Fibroblast of lung (primary cell): ENCODE results near the gene KLK5. TPM values are rescaled to one million over a fixed set of nuclear protein-coding genes. Genes with fewer than 3 reads are reported as not detected.
"Not testable (repeated sequence)": the region's sequence is repeated elsewhere in the genome, so short reads cannot be mapped to it uniquely, and the experiment has no call there.

ENCODE experiments used
- DNase-seq, 2 donors: peaks; one replicate each; pipeline versions ENCODE4 v3.0.0 to v3.0.0-alpha.2; 2010; ENCODE audit warnings: low read depth in 2 of 2
- H2AFZ ChIP-seq: 2 replicates; pipeline ENCODE4 v1.5.1; 2012; ENCODE audit warnings: low read length, control low read depth, inconsistent platforms
- H3K27ac ChIP-seq: 2 replicates; pipeline ENCODE4 v1.5.1; 2011; ENCODE audit warnings: low read length, control low read depth; ENCODE audit not compliant: insufficient read depth
- H3K27me3 ChIP-seq: 2 replicates; pipeline ENCODE4 v1.5.1; 2011; ENCODE audit warnings: mild to moderate bottlenecking, low read length; ENCODE audit not compliant: control insufficient read depth, insufficient read depth
- H3K36me3 ChIP-seq: 2 replicates; pipeline ENCODE4 v1.5.1; 2011; ENCODE audit warnings: low read length; ENCODE audit not compliant: control insufficient read depth, insufficient read depth
- H3K4me1 ChIP-seq: 2 replicates; pipeline ENCODE4 v1.5.1; 2011; ENCODE audit warnings: low read length; ENCODE audit not compliant: control insufficient read depth, insufficient read depth; ENCODE audit errors: extremely low read depth
- H3K4me2 ChIP-seq: 2 replicates; pipeline ENCODE4 v1.5.1; 2011; ENCODE audit warnings: low read length, control low read depth; ENCODE audit not compliant: insufficient read depth; ENCODE audit errors: extremely low read depth
- H3K4me3 ChIP-seq, 4 experiments: fragments of 200-600 bp in 1 of 4; sonication (generic) in 1 of 4; replicated peaks in 1 of 4; 2 replicates each; pipeline ENCODE4 v1.5.1; 2011 to 2016; ENCODE audit warnings: low read length in 4 of 4, low read depth in 3 of 4, mild to moderate bottlenecking in 3 of 4, control low read depth in 2 of 4, inconsistent platforms in 1 of 4, mixed read lengths in 1 of 4; ENCODE audit not compliant: insufficient read depth in 1 of 4; ENCODE audit errors: control extremely low read depth in 1 of 4
- H3K79me2 ChIP-seq: 2 replicates; pipeline ENCODE4 v1.5.1; 2012; ENCODE audit warnings: mild to moderate bottlenecking, low read length, inconsistent platforms; ENCODE audit not compliant: control insufficient read depth, insufficient read depth
- H3K9ac ChIP-seq: 2 replicates; pipeline ENCODE4 v1.5.1; 2011; ENCODE audit warnings: mild to moderate bottlenecking, low read length, control low read depth; ENCODE audit not compliant: insufficient read depth
- H3K9me3 ChIP-seq: 2 replicates; pipeline ENCODE4 v1.5.1; 2012; ENCODE audit warnings: low read depth, low read length; ENCODE audit not compliant: control insufficient read depth, insufficient read depth
- H4K20me1 ChIP-seq: 2 replicates; pipeline ENCODE4 v1.5.1; 2011; ENCODE audit warnings: low read length; ENCODE audit not compliant: control insufficient read depth, insufficient read depth; ENCODE audit errors: extremely low read depth
- EZH2 ChIP-seq: IDR thresholded peaks from 2 replicates; pipeline ENCODE4 v1.5.1; 2012; ENCODE audit warnings: low read length, control low read depth, mild to moderate bottlenecking; ENCODE audit errors: missing control alignments
- polyA plus RNA-seq, 2 donors: library from polyadenylated mRNA; depleted of rRNA in 1 of 2; stranded (reverse) in 1 of 2; unstranded in 1 of 2; fragments of >200 nt; gene quantifications; 2 replicates each; pipeline ENCODE4 v1.2.1, GENCODE V29; 2011 to 2012; ENCODE audit warnings: missing spikeins in 1 of 2
- total RNA-seq: library from RNA; depleted of rRNA; stranded (reverse); fragments of >200 nt; gene quantifications from 2 replicates; pipeline ENCODE4 v1.2.1, GENCODE V29; 2014
- TF ChIP-seq, protein P1 (sequence below), 2 donors: IDR thresholded peaks in 1 of 2; conservative IDR thresholded peaks in 1 of 2; 1 replicate in 1 of 2; 2 replicates in 1 of 2; pipeline ENCODE4 v1.5.1; 2011 to 2012; ENCODE audit warnings: low read length in 2 of 2, control low read depth in 1 of 2, inconsistent platforms in 1 of 2, low read depth in 1 of 2, mild to moderate bottlenecking in 1 of 2

Gene KLK5
- total and polyA plus RNA-seq, 2 donors (not counting 1 experiment from before 2014, with no cell fraction given): 0.10 TPM; not detected in 1

DNA sequence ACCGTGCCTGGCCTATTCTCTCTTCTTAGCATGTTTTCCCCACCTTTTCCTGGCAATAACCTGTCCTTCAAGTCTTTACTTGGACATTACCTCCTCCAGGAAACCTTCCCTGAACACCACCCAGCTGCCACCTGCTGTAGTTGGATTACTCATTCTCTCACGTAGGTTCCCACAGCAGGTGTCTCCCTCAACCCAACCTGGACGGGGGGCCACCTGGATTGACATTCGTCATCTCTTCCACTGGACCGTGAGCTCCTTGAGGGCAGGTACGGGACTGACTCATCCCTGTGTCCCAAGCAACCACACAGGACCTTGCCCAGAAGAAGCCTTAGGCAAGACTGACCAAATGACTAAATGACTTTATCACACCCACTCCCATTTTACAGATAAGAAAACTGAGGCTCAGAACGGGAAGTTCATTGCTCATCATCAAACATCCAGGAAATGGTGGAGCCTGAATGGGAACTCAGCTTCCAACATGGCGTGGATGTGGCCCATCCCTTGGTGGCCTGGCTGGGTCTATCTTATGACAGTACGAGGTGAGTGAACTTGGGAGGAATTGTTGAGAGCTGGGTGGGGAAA is 20.0 kb upstream of the KLK5 start:
- H3K9ac ChIP-seq: no peak overlapping the region
- H3K36me3 ChIP-seq: no peaks in the 10 kb centered on the region
- DNase-seq: no peak
- no peak overlapping the region for H3K4me3 ChIP-seq
- no peaks in the 10 kb centered on the region for H4K20me1 ChIP-seq
- no peaks in the 10 kb centered on the region for H3K4me1 ChIP-seq
- H3K27me3 ChIP-seq: no peaks in the 10 kb centered on the region
- H2AFZ ChIP-seq: no peak overlapping the region
- H3K4me2 ChIP-seq: no peak overlapping the region
- TF ChIP-seq EZH2: no peak
- TF ChIP-seq, protein P1, sequence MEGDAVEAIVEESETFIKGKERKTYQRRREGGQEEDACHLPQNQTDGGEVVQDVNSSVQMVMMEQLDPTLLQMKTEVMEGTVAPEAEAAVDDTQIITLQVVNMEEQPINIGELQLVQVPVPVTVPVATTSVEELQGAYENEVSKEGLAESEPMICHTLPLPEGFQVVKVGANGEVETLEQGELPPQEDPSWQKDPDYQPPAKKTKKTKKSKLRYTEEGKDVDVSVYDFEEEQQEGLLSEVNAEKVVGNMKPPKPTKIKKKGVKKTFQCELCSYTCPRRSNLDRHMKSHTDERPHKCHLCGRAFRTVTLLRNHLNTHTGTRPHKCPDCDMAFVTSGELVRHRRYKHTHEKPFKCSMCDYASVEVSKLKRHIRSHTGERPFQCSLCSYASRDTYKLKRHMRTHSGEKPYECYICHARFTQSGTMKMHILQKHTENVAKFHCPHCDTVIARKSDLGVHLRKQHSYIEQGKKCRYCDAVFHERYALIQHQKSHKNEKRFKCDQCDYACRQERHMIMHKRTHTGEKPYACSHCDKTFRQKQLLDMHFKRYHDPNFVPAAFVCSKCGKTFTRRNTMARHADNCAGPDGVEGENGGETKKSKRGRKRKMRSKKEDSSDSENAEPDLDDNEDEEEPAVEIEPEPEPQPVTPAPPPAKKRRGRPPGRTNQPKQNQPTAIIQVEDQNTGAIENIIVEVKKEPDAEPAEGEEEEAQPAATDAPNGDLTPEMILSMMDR (conservative IDR thresholded peaks at IDR 0.05 in 1 of 2, IDR thresholded peaks at IDR 0.05 in 1 of 2; ENCODE audit: low read depth in 1 of 2, low read length in 2 of 2): no peak
- H3K79me2 ChIP-seq: no peaks in the 10 kb centered on the region
- H3K27ac ChIP-seq: no peak overlapping the region
- H3K9me3 ChIP-seq: no peaks in the 10 kb centered on the region

DNA sequence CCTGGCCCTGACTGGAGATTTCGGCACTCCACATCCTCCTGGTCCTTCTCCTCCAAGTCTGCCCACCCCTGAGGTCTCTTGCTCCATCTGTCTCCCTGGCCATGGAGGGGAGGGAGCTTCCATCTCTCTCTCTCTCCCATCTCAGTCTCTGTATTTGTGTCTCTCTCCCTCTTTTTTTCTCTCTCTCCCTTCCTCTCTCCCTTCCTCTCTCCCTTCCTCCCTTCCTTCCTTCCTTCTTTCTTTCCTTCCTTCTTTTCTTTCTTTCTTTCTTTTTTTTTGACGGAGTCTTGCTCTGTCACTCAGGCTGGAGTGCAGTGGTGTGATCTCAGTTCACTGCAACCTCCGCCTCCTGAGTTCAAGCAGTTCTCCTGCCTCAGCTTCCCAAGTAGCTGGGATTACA is 17.0 kb upstream of the KLK5 start:
- H3K9ac ChIP-seq, H3K4me3 ChIP-seq, H3K36me3 ChIP-seq, H3K9me3 ChIP-seq, H3K27me3 ChIP-seq, H3K79me2 ChIP-seq, H3K27ac ChIP-seq, H4K20me1 ChIP-seq, H3K4me2 ChIP-seq, H2AFZ ChIP-seq, DNase-seq, H3K4me1 ChIP-seq: not testable (repeated sequence)

DNA sequence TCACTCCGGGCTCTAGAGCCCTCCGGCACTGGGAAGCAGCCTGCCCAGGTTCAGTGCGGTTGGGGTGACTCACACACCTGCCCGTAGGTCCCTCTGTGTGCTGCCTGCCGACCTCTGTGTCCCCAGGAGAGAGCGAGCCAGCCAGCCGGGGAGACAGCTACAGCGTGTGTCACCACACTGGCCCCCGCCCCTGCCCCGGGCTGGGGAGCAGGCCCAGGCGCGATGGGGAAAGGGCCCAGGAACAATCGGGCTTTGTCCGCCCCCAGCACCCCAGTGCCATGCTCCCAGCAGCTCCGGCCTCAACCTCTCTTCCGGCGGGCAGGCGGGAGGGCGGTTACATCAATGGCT is 16.5 kb upstream of the KLK5 start, which contains the start of gene KLK6:
TSS of gene KLK6 (minus strand) at position 179 of the 348 bp plus-strand sequence. CDS start 1,487 bp downstream, outside the sequence.
- Histone ChIP-seq H3K36me3 (no peaks in the 10 kb centered on the region), H2AFZ (no peak within 1 kb of the TSS), H4K20me1 (no peaks in the 10 kb centered on the region), H3K4me2 (no peak within 1 kb of the TSS), H3K79me2 (no peaks in the 10 kb centered on the region), H3K27ac (no peak within 1 kb of the TSS), H3K27me3 (no peaks in the 10 kb centered on the region), H3K4me1 (no peaks in the 10 kb centered on the region), H3K9me3 (no peaks in the 10 kb centered on the region), H3K9ac (no peak within 1 kb of the TSS), H3K4me3 (no peak within 1 kb of the TSS)
- DNase-seq: no peak
- TF ChIP-seq EZH2: no peak
- TF ChIP-seq, protein P1 (conservative IDR thresholded peaks at IDR 0.05 in 1 of 2, IDR thresholded peaks at IDR 0.05 in 1 of 2; ENCODE audit: low read depth in 1 of 2, low read length in 2 of 2): no peak
